Right ventricle myocardium inferior (tissue), 1 donor: ENCODE data around the gene IDI2. TPM values are rescaled to one million over a fixed set of nuclear protein-coding genes. Genes with fewer than 3 reads are reported as not detected.
"Not testable (repeated sequence)": the region's sequence is repeated elsewhere in the genome, so short reads cannot be mapped to it uniquely, and the experiment has no call there.

Source experiments
- ATAC-seq: fragments of 200-7000 bp; cut with Tn5 transposase; one replicate; pipeline ENCODE4 v1.9.1; 2020; ENCODE audit warnings: mild to moderate bottlenecking, moderate library complexity
- DNase-seq: peaks from one replicate; pipeline ENCODE4 v3.0.0; 2021; ENCODE audit errors: missing footprints
- intact Hi-C: fragments of 100-400 bp; cut with DNase I; formaldehyde crosslinking; loops from one replicate; pipeline ENCODE4 v1.11.0; 2022
- long read RNA-seq: library from polyadenylated mRNA; unstranded; transcript quantifications from one replicate; pipeline ENCODE4 v2.0.0, GENCODE V29; 2021
- total RNA-seq: library from RNA; stranded (reverse); fragmentation: NEBNext Ultra II Directional; extraction: Animal tissue kit (Norgen Biotek cat#: 25700); gene quantifications from one replicate; pipeline ENCODE4 v1.2.1, GENCODE V29; 2021
- donor health status: DM: no; HTN: yes; CAD: no; lungs with severe emphysema.

IDI2 gene
- total RNA-seq, result 0.30 TPM
- long read RNA-seq, result 0 reads

GRCh38 chr10:1025683-1026082 lies at the start of gene IDI2:
TSS of gene IDI2 (minus strand) at chr10:1025859. CDS start at chr10:1024723, 1,136 bp downstream.
- DNase-seq (no peak), ATAC-seq (no peak)
- intact Hi-C loops, result no loop called here

- intact Hi-C loops, result no loop called here
- ATAC-seq, result no peak
- no peak for DNase-seq
Observed at GRCh38 chr10:1074748-1075308, 49.2 kb upstream of the IDI2 start.

GRCh38 chr10:1074052-1074747 lies 48.5 kb upstream of the IDI2 start:
- no peak for ATAC-seq
- no peak for DNase-seq
- intact Hi-C loops, result no loop called here

- DNase-seq, result no peak
- no peak for ATAC-seq
- intact Hi-C loops, result no loop called here
Observed at GRCh38 chr10:1070919-1071318, 45.3 kb upstream of the IDI2 start.

- no peak for ATAC-seq
- DNase-seq, result no peak
- intact Hi-C loops, result no loop called here
Observed at GRCh38 chr10:1068380-1069361, 43.0 kb upstream of the IDI2 start.

GRCh38 chr10:1066734-1067133 lies 41.1 kb upstream of the IDI2 start:
- ATAC-seq, intact Hi-C loops, DNase-seq: not testable (repeated sequence)

- ATAC-seq (no peak), DNase-seq (no peak)
- intact Hi-C loops, result no loop called here
Observed at GRCh38 chr10:1064964-1065247, 39.2 kb upstream of the IDI2 start.

- no peak for DNase-seq
- no peak for ATAC-seq
- intact Hi-C loops, result no loop called here
Observed at GRCh38 chr10:1063232-1063865, 37.7 kb upstream of the IDI2 start.

GRCh38 chr10:1061930-1062774 lies 36.5 kb upstream of the IDI2 start:
- no peak for ATAC-seq
- DNase-seq, result no peak
- intact Hi-C loops, result no loop called here

GRCh38 chr10:1059902-1060301 lies 34.2 kb upstream of the IDI2 start:
- DNase-seq (no peak), ATAC-seq (no peak)
- intact Hi-C loops, result loop anchor here (10.0 kb wide), 1 partner anchor 125 kb away; the partner anchor contains the start of gene LARP4B

- DNase-seq (no peak), ATAC-seq (peak; percentile 51)
- intact Hi-C loops, result loop anchor here (10.0 kb wide), 1 partner anchor 123 kb away; the partner anchor contains the start of gene LARP4B
Observed at GRCh38 chr10:1058017-1058416, 32.4 kb upstream of the IDI2 start.

- DNase-seq (no peak), ATAC-seq (peak; percentile 21)
- intact Hi-C loops, result loop anchor here (10.0 kb wide), 1 partner anchor 122 kb away; the partner anchor contains the start of gene LARP4B
Observed at GRCh38 chr10:1057106-1057657, 31.5 kb upstream of the IDI2 start.

GRCh38 chr10:1056326-1057105 lies 30.9 kb upstream of the IDI2 start, which contains the start of gene WDR37:
TSS of gene WDR37 (plus strand) at chr10:1056385. CDS start at chr10:1072156, 15,771 bp downstream.
- intact Hi-C loops, result loop anchor here (10.0 kb wide), 1 partner anchor 122 kb away; the partner anchor contains the start of gene LARP4B
- DNase-seq (peak; percentile 94), ATAC-seq (peak; percentile 97)

GRCh38 chr10:1054684-1055083 lies 29.0 kb upstream of the IDI2 start:
- DNase-seq, result no peak

GRCh38 chr10:1050554-1050953 lies 24.9 kb upstream of the IDI2 start:
- DNase-seq, result no peak
- intact Hi-C loops, result loop anchor here (10.0 kb wide), 1 partner anchor 116 kb away; the partner anchor contains the start of gene LARP4B
- ATAC-seq, result no peak

More at GRCh38 chr10:1054684-1055083, 29.0 kb upstream of the IDI2 start:
- intact Hi-C loops, result loop anchor here (10.0 kb wide), 1 partner anchor 120 kb away; the partner anchor contains the start of gene LARP4B
- no peak for ATAC-seq

- no peak for DNase-seq
- intact Hi-C loops, result loop anchor here (10.0 kb wide), 1 partner anchor 115 kb away; the partner anchor contains the start of gene LARP4B
- ATAC-seq, result no peak
Observed at GRCh38 chr10:1050145-1050544, 24.5 kb upstream of the IDI2 start.
